A673 (cell line): ENCODE data around the gene PCDHA7.

Source experiments
- EZH2 ChIP-seq: fragments of 200-600 bp; sonication (generic); IDR thresholded peaks from 2 replicates; pipeline ENCODE4 v1.6.1; 2017; ENCODE audit warnings: borderline replicate concordance, low read depth, mild to moderate bottlenecking, mixed read lengths, antibody characterized with exemption, low read length; ENCODE audit not compliant: poor library complexity, severe bottlenecking
- TF ChIP-seq, protein P1 (sequence below): fragments of 300-800, 200-600 bp; sonication (generic); conservative IDR thresholded peaks from 2 replicates; pipeline ENCODE4 v1.5.1; 2017; ENCODE audit warnings: low read depth, mild to moderate bottlenecking, antibody characterized with exemption, low read length, moderate library complexity, mixed read lengths

DNA sequence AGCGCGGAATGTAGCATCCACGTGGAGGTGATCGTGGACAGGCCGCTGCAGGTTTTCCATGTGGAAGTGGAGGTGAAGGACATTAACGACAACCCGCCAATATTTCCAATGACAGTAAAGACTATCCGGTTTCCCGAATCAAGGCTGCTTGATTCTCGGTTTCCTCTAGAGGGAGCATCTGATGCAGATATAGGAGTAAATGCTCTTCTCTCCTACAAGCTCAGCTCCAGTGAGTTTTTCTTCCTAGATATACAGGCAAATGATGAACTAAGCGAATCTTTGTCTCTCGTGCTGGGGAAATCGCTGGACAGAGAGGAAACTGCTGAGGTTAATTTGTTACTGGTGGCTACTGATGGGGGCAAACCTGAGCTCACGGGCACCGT is 38.8 kb upstream of the PCDHA7 start:
- TF ChIP-seq, protein P1, sequence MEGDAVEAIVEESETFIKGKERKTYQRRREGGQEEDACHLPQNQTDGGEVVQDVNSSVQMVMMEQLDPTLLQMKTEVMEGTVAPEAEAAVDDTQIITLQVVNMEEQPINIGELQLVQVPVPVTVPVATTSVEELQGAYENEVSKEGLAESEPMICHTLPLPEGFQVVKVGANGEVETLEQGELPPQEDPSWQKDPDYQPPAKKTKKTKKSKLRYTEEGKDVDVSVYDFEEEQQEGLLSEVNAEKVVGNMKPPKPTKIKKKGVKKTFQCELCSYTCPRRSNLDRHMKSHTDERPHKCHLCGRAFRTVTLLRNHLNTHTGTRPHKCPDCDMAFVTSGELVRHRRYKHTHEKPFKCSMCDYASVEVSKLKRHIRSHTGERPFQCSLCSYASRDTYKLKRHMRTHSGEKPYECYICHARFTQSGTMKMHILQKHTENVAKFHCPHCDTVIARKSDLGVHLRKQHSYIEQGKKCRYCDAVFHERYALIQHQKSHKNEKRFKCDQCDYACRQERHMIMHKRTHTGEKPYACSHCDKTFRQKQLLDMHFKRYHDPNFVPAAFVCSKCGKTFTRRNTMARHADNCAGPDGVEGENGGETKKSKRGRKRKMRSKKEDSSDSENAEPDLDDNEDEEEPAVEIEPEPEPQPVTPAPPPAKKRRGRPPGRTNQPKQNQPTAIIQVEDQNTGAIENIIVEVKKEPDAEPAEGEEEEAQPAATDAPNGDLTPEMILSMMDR: peak; percentile 39
- TF ChIP-seq EZH2: no peak
